ENCODE data around the gene AOPEP. TPM values are rescaled to one million over a fixed set of nuclear protein-coding genes. Genes with fewer than 3 reads are reported as not detected.

The AOPEP gene
- total RNA-seq, 1 experiment from 2014 or later, result 89.5 TPM

DNA sequence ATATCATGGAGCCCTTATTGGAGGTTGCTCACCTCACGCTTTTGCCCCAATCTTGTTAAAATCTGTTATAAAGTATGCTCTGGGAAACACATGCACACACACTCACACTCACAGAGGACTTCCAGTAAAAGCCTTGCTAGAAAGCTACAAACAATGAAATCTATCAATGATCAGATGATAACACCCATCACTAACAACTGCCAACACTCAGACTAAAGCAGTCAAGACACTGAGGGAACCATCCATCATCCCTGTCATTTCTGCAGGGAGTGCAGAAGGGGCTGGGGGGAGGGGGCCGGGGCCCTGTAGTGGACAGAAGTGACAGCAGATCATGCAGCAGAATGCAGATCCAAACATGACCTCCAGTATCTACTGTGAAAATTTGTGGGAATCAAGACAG, 179.1 kb downstream of the AOPEP start:
- Mint-ChIP-seq H3K9me3 (ENCODE audit: low read depth, unreplicated experiment) (no peaks in the 10 kb centered on the region), H3K27me3 (ENCODE audit: unreplicated experiment) (no peaks in the 10 kb centered on the region), H3K4me1 (ENCODE audit: low read depth, unreplicated experiment) (peaks cover 47% of the 10 kb centered on the region), H3K36me3 (ENCODE audit: insufficient read depth, unreplicated experiment) (peaks cover 4% of the 10 kb centered on the region), H3K4me3 (ENCODE audit: low read depth, unreplicated experiment) (no peak overlapping the region), H3K27ac (ENCODE audit: unreplicated experiment) (no peak overlapping the region)
- no TSS peak for BruUV-seq (replicated peaks)
- TF ChIP-seq, protein P1, sequence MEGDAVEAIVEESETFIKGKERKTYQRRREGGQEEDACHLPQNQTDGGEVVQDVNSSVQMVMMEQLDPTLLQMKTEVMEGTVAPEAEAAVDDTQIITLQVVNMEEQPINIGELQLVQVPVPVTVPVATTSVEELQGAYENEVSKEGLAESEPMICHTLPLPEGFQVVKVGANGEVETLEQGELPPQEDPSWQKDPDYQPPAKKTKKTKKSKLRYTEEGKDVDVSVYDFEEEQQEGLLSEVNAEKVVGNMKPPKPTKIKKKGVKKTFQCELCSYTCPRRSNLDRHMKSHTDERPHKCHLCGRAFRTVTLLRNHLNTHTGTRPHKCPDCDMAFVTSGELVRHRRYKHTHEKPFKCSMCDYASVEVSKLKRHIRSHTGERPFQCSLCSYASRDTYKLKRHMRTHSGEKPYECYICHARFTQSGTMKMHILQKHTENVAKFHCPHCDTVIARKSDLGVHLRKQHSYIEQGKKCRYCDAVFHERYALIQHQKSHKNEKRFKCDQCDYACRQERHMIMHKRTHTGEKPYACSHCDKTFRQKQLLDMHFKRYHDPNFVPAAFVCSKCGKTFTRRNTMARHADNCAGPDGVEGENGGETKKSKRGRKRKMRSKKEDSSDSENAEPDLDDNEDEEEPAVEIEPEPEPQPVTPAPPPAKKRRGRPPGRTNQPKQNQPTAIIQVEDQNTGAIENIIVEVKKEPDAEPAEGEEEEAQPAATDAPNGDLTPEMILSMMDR (IDR thresholded peaks at IDR 0.05; ENCODE audit: unreplicated experiment), result no peak
- DNase-seq, result no peak
- intact Hi-C loops (cut with micrococcal nuclease; ENCODE audit: unreplicated experiment), result no loop called here
- CTCF ChIA-PET, result no interaction called here

DNA sequence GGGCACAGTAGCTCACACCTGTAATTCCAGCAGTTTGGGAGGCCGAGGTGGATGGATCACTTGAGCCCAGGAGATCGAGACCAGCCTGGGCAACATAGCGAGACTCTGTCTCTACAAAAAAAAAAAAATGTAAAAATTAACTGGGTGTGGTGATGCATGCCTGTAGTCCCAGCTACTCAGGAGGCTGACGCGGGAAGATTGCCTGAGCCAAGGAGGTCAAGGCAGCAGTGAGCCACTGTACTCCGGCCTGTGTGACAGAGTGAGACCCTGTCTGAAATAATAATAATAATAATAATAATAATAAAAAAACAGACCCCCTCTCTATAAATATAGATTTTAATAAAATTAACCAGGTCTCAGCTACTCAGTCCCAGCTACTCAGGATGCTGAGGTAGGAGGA, 179.7 kb downstream of the AOPEP start:
- CTCF ChIA-PET, result interaction anchor here (2.3 kb wide), 1 partner anchor 101 kb away, joined by 6 read pairs; no protein-coding TSS in a partner anchor
- Mint-ChIP-seq H3K27ac (ENCODE audit: unreplicated experiment) (no peak overlapping the region), H3K4me1 (ENCODE audit: low read depth, unreplicated experiment) (peaks cover 47% of the 10 kb centered on the region), H3K9me3 (ENCODE audit: low read depth, unreplicated experiment) (no peaks in the 10 kb centered on the region), H3K4me3 (ENCODE audit: low read depth, unreplicated experiment) (no peak overlapping the region), H3K27me3 (ENCODE audit: unreplicated experiment) (no peaks in the 10 kb centered on the region), H3K36me3 (ENCODE audit: insufficient read depth, unreplicated experiment) (peaks cover 4% of the 10 kb centered on the region)
- no TSS peak for BruUV-seq (replicated peaks)
- intact Hi-C loops (cut with micrococcal nuclease; ENCODE audit: unreplicated experiment), result no loop called here
- no peak for DNase-seq
- TF ChIP-seq, protein P1 (IDR thresholded peaks at IDR 0.05; ENCODE audit: unreplicated experiment), result no peak

DNA sequence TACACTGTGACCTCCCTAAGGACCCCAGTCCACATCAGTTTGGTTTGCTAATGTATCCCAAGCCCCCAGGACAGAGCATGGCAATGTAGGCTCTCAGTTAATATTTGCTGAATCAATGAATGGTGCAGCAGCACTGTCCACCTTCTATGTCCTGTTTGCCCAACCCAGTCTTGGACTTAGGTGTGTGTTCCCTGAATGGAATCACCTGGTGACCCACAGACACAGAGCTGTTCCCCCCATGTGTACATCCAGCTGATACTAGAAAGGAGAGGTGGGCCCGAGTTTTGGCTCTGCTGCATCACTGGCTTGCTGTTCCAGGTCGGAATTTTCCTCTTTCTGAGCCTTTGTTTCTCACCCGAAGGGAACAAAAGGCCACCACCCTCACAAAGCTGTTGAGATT, 180.2 kb downstream of the AOPEP start:
- Mint-ChIP-seq H3K4me3 (ENCODE audit: low read depth, unreplicated experiment) (no peak overlapping the region), H3K27ac (ENCODE audit: unreplicated experiment) (peak overlapping the region; percentile 97), H3K27me3 (ENCODE audit: unreplicated experiment) (no peaks in the 10 kb centered on the region), H3K9me3 (ENCODE audit: low read depth, unreplicated experiment) (no peaks in the 10 kb centered on the region), H3K36me3 (ENCODE audit: insufficient read depth, unreplicated experiment) (peaks cover 4% of the 10 kb centered on the region), H3K4me1 (ENCODE audit: low read depth, unreplicated experiment) (peaks cover 44% of the 10 kb centered on the region)
- TF ChIP-seq, protein P1 (IDR thresholded peaks at IDR 0.05; ENCODE audit: unreplicated experiment), result no peak
- no TSS peak for BruUV-seq (replicated peaks)
- DNase-seq, result no peak
- CTCF ChIA-PET, result interaction anchor here (2.3 kb wide), 1 partner anchor 101 kb away, joined by 6 read pairs; no protein-coding TSS in a partner anchor
- intact Hi-C loops (cut with micrococcal nuclease; ENCODE audit: unreplicated experiment), result no loop called here

DNA sequence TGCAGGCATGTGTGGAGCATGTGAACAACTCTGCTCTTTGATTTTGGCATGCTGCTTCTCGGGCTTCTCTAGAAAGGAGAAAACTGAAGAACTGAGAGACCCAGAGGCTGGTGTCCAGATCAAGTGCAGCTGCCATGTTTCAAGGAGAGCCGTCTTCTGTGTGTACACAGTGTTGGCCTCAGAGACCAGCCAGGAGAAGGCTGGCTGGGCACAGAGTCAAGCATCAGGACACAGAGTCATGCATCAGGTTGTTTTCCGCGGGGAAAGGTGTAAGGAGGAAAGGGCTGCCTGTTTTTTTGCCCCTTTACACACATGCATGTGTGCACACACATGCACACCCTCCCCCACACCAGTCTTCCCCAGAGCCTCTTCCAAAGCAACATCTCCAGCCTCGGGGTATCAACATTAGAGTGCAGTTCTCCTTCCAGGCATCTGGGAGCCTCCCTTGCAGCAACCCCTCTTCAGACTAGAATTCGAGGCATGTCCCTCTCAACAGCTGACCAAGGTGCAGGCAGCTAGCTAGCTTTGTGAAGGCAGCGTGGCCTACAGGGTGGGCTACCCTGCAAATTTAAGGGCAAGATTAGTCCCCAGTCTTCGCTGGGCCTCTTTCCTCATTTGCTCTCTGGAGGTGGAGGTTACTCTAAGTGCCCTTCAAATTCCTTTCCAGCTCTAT, 180.9 kb downstream of the AOPEP start:
- TF ChIP-seq, protein P1 (IDR thresholded peaks at IDR 0.05; ENCODE audit: unreplicated experiment), result no peak
- H3K27me3 Mint-ChIP-seq (ENCODE audit: unreplicated experiment), result no peaks in the 10 kb centered on the region
- CTCF ChIA-PET, result interaction anchor here (2.3 kb wide), 1 partner anchor 102 kb away, joined by 6 read pairs; no protein-coding TSS in a partner anchor

More for the DNA sequence above, 180.9 kb downstream of the AOPEP start:
- H3K9me3 Mint-ChIP-seq (ENCODE audit: low read depth, unreplicated experiment), result no peaks in the 10 kb centered on the region
- H3K4me3 Mint-ChIP-seq (ENCODE audit: low read depth, unreplicated experiment), result no peak overlapping the region
- peaks cover 43% of the 10 kb centered on the region for H3K4me1 Mint-ChIP-seq (ENCODE audit: low read depth, unreplicated experiment)
- intact Hi-C loops (cut with micrococcal nuclease; ENCODE audit: unreplicated experiment), result no loop called here
- no TSS peak for BruUV-seq (replicated peaks)
- DNase-seq, result no peak
- H3K36me3 Mint-ChIP-seq (ENCODE audit: insufficient read depth, unreplicated experiment), result peaks cover 4% of the 10 kb centered on the region
- peak overlapping the region; percentile 97 for H3K27ac Mint-ChIP-seq (ENCODE audit: unreplicated experiment)
